Measurements from ENCODE around the gene ERN1.

DNA sequence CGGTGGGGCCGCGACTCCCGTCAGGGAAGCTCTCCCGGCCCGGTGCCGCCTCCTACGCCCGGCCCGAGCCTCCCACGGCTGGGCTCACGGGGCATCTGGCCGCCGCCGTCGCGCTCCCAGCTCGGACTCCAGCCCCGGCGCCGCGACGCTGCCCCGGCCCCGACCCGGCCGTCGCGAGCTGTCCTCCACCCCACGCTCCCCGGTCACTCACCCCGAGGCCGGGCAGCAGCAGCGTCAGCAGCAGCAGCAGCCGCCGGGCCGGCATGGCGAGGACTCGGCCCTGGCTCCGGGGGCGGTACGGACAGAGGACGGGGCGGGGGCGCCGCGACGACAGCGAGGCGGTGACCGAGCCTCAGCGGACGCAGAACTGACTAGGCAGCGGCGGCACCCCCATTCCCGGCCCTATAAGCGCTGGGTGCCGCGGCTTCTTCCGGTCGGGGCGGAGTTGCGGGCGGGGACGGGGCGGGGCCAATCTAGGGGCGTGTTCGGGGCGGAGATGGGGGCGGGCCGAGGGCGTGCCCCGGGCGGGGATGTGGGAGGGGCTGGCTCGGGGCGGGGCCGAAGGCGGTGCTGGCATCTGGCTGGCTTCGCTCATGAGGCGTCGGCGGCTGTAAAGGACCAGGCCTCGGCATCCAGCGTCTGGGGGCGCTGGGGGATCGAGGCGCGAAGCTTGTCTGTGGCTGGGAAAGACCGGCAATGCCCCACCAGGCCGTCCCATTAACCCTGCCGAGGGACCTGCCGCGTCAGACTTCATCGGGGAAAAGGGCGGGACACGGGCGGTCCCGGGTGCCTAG, at the start of gene ERN1:
- TF ChIP-seq ZNF423 (tag by site-specific recombination; IDR thresholded peaks at IDR 0.05): no peak
- no peak for TF ChIP-seq CTCF (tag by site-specific recombination; IDR thresholded peaks at IDR 0.05)
- TF ChIP-seq ZBTB1 (tag by site-specific recombination; IDR thresholded peaks at IDR 0.05): no peak
- TF ChIP-seq, protein P1, sequence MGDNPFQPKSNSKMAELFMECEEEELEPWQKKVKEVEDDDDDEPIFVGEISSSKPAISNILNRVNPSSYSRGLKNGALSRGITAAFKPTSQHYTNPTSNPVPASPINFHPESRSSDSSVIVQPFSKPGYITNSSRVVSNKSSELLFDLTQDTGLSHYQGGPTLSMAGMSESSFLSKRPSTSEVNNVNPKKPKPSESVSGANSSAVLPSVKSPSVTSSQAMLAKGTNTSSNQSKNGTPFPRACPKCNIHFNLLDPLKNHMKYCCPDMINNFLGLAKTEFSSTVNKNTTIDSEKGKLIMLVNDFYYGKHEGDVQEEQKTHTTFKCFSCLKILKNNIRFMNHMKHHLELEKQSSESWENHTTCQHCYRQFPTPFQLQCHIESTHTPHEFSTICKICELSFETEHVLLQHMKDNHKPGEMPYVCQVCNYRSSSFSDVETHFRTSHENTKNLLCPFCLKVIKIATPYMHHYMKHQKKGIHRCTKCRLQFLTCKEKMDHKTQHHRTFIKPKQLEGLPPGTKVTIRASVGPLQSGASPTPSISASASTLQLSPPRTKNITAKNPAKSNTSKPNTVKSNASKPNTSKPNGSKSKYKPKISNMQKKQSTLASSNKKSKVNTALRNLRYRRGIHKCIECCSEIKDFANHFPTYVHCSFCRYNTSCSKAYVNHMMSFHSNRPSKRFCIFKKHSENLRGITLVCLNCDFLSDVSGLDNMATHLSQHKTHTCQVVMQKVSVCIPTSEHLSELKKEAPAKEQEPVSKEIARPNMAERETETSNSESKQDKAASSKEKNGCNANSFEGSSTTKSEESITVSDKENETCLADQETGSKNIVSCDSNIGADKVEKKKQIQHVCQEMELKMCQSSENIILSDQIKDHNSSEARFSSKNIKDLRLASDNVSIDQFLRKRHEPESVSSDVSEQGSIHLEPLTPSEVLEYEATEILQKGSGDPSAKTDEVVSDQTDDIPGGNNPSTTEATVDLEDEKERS (tag by site-specific recombination; IDR thresholded peaks at IDR 0.05): no peak
- TF ChIP-seq, protein P2, sequence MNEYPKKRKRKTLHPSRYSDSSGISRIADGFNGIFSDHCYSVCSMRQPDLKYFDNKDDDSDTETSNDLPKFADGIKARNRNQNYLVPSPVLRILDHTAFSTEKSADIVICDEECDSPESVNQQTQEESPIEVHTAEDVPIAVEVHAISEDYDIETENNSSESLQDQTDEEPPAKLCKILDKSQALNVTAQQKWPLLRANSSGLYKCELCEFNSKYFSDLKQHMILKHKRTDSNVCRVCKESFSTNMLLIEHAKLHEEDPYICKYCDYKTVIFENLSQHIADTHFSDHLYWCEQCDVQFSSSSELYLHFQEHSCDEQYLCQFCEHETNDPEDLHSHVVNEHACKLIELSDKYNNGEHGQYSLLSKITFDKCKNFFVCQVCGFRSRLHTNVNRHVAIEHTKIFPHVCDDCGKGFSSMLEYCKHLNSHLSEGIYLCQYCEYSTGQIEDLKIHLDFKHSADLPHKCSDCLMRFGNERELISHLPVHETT (tag by site-specific recombination; IDR thresholded peaks at IDR 0.05): no peak
- TF ChIP-seq, protein P3, sequence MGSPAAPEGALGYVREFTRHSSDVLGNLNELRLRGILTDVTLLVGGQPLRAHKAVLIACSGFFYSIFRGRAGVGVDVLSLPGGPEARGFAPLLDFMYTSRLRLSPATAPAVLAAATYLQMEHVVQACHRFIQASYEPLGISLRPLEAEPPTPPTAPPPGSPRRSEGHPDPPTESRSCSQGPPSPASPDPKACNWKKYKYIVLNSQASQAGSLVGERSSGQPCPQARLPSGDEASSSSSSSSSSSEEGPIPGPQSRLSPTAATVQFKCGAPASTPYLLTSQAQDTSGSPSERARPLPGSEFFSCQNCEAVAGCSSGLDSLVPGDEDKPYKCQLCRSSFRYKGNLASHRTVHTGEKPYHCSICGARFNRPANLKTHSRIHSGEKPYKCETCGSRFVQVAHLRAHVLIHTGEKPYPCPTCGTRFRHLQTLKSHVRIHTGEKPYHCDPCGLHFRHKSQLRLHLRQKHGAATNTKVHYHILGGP (tag by site-specific recombination; IDR thresholded peaks at IDR 0.05): no peak
- TF ChIP-seq AEBP2 (tag by site-specific recombination; IDR thresholded peaks at IDR 0.05; ENCODE audit: borderline replicate concordance): no peak
- TF ChIP-seq, protein P4, sequence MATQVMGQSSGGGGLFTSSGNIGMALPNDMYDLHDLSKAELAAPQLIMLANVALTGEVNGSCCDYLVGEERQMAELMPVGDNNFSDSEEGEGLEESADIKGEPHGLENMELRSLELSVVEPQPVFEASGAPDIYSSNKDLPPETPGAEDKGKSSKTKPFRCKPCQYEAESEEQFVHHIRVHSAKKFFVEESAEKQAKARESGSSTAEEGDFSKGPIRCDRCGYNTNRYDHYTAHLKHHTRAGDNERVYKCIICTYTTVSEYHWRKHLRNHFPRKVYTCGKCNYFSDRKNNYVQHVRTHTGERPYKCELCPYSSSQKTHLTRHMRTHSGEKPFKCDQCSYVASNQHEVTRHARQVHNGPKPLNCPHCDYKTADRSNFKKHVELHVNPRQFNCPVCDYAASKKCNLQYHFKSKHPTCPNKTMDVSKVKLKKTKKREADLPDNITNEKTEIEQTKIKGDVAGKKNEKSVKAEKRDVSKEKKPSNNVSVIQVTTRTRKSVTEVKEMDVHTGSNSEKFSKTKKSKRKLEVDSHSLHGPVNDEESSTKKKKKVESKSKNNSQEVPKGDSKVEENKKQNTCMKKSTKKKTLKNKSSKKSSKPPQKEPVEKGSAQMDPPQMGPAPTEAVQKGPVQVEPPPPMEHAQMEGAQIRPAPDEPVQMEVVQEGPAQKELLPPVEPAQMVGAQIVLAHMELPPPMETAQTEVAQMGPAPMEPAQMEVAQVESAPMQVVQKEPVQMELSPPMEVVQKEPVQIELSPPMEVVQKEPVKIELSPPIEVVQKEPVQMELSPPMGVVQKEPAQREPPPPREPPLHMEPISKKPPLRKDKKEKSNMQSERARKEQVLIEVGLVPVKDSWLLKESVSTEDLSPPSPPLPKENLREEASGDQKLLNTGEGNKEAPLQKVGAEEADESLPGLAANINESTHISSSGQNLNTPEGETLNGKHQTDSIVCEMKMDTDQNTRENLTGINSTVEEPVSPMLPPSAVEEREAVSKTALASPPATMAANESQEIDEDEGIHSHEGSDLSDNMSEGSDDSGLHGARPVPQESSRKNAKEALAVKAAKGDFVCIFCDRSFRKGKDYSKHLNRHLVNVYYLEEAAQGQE (tag by site-specific recombination; IDR thresholded peaks at IDR 0.05): no peak
- no peak for TF ChIP-seq IKZF3 (tag by site-specific recombination; IDR thresholded peaks at IDR 0.05)

Measured in HEK293 (cell line).